IMR-90 (cell line): ENCODE results near the gene RAPGEF1.

Experiments used
- CEBPB ChIP-seq: IDR thresholded peaks from 2 replicates; pipeline ENCODE4 v1.6.1; 2012; ENCODE audit warnings: low read depth, low read length, improper control_type of control experiment
- FOS ChIP-seq: fragments of 150-350 bp; IDR thresholded peaks from 2 replicates; pipeline ENCODE4 v1.6.1; 2016; ENCODE audit warnings: low read depth, low read length
- MXI1 ChIP-seq: IDR thresholded peaks from 2 replicates; pipeline ENCODE4 v1.6.1; 2012; ENCODE audit warnings: low read depth, mild to moderate bottlenecking, low read length, moderate library complexity, borderline replicate concordance
- POLR2A ChIP-seq: IDR thresholded peaks from 2 replicates; pipeline ENCODE4 v1.6.1; 2012; ENCODE audit warnings: mild to moderate bottlenecking, low read depth, low read length
- RAD21 ChIP-seq: IDR thresholded peaks from 2 replicates; pipeline ENCODE4 v1.6.1; 2012; ENCODE audit warnings: low read length, improper control_type of control experiment
- TF ChIP-seq, protein P1 (sequence below): conservative IDR thresholded peaks from 2 replicates; pipeline ENCODE4 v1.5.1; 2012; ENCODE audit warnings: mild to moderate bottlenecking, low read depth, low read length, improper control_type of control experiment

DNA sequence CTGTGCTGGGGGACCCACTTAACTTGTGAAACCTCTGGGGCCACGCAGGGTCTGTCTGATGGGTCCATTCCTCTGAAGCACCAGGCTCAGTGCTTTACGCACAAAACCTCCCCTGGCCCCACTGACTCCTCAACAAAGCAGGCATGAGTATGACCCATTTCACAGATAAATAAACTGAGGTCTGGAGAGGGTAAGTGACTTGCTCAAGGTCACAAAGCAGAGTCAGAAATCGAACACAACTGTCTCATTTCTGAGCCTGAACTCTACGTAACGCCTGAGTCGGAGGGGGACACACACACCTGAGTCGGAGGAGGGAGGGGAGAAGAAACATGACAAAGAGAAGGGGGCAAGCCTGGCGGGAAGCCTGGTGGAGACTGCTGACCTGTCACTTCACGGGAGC is 48.0 kb upstream of the RAPGEF1 start:
- TF ChIP-seq, protein P1, sequence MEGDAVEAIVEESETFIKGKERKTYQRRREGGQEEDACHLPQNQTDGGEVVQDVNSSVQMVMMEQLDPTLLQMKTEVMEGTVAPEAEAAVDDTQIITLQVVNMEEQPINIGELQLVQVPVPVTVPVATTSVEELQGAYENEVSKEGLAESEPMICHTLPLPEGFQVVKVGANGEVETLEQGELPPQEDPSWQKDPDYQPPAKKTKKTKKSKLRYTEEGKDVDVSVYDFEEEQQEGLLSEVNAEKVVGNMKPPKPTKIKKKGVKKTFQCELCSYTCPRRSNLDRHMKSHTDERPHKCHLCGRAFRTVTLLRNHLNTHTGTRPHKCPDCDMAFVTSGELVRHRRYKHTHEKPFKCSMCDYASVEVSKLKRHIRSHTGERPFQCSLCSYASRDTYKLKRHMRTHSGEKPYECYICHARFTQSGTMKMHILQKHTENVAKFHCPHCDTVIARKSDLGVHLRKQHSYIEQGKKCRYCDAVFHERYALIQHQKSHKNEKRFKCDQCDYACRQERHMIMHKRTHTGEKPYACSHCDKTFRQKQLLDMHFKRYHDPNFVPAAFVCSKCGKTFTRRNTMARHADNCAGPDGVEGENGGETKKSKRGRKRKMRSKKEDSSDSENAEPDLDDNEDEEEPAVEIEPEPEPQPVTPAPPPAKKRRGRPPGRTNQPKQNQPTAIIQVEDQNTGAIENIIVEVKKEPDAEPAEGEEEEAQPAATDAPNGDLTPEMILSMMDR = no peak
- no peak for TF ChIP-seq FOS
- TF ChIP-seq POLR2A = no peak
- no peak for TF ChIP-seq CEBPB
- no peak for TF ChIP-seq MXI1
- no peak for TF ChIP-seq RAD21
